GM19193 (cell line): Measurements from ENCODE around the gene LCORL.

Source experiments
- POLR2A ChIP-seq: IDR thresholded peaks from 4 replicates; pipeline ENCODE4 v1.6.1; 2011; ENCODE audit not compliant: insufficient read depth, insufficient read length; ENCODE audit errors: extremely low read depth

Gene LCORL

DNA sequence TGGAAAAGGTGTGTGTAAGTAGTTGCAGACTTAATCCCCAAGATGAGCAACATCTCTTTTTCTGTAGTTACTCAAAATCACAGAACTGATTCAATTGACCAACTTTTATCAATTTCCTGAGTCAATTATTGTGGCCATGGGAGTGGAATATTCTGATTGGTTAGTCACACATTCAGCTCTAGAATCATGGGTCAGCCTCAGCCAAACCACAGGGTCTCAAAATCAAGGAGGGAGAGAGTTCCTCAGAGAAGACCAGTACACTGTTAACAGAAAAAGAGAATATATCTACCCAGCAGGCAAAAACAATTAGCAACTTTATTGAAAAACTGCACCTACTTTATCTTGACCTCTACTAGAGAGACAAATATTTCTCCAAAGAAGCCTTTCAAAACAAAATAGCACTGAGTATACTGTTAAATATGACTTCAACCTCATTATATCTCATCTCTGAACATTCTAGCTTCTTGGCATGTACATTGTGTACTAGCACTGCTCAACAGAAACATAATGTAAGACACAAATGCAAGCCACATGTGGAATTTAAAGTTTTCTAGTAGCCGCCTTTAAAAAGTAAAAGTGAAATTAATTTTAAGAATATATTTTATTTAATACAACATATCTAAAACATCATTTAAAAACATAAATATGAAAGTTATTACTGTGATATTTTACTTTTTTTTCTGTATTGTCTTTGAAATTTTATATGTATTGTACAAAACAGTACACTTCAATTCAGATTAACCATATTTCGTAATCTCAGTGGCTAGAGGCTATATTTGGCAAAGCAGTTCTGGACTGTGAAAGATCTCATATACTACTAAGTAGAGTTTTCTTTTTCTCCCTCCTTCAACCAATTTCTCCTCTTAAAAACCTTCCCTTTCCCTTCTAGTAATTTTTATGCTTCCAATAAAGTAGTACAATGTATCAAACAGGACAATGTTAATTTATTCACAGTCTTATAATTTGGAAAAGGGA, 11.8 kb upstream of the LCORL start:
- TF ChIP-seq POLR2A, result no peak

DNA sequence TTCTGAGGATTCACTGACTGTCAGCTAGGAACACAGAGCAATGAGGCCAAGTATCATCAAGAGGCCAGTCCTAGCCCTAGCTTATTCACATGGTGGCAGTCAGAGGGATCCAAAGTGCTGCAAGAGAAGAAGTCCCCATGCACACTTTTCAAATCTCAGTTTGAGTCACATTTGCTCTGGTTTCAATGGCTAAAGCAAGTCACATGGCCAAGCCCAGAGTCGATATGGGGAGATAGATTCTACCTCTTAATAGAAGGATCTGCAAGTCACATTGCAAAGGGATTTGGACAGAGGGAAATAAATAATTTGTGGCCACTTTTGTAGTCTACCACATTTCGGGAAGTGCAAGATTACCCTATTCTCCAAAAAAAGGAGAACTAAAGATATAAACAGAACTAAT, 3.7 kb upstream of the LCORL start:
- no peak for TF ChIP-seq POLR2A

DNA sequence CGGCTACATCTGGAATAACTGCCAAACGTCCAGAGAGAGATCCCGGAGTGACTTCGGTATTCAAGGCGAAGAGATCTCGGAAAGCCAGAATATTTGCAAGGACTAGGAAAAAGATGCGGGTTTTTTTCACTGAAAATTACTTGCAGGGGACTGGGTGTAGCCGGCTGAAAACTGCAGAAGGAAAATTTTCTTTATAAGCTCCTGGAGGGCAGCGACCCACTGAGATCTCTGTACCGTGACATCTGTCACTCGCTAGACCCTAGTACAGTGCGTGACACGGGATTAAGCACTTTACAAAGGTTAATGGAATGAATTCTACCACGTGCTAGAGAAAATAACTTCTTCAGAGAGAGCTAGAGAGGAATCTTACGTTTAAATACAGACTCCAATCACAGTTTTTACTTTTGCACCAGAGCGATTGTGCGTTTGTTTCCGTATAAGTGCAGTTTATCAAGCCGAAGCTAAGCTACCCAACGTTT, 1.1 kb upstream of the LCORL start:
- TF ChIP-seq POLR2A, result no peak

DNA sequence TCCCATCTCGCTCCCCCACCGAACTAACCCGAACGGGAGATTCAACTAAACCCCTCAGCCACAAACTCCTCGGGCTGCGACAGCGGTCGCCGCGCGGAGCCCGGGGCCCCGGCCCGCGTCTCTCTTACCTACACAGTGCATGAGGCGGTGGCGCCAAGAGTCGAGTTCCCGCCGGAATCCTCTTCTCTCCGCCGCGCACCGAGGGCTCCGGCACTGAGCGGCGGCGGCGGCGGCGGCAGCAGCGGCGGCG, 160 bp downstream of the LCORL start:
- peak; percentile 66 for TF ChIP-seq POLR2A

DNA sequence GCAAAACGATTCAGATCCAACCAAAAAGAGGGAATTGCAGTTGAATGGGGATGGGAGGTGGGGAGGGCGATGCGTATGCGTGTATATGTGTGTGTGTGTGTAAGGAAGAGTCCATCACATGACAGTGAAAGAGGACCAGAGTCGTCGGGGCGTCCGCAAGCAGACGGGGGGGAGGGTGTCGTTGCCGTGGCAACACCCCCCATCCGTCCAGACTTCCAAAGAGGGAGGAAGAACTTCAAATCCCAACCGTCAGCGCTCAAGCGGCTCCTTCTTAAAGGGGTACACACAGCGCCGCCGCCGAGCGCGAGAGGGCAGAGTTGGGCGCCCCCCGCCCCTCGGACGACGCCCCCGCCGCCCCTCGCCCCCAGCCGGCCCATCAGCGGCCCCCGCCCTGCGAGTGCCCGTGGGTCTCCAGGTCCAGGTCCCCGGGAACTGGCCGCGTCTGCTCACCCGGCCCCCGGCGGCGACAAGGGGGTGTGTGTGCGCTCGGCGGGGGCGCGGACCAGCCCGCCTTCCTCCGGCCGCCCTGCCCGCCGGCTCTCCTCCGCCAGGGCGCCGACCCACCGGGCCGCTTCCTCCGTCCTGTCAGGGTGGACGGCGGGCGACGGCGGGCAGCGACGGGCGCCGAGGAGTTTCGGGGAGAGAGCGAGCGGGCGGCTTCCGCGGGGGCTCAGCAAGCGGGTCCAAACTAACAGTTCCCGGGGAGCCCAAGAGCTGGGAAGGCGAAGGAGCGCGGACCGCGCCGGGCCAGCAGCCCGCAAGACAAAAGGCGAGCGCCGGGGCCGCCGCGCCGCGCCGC, 685 bp downstream of the LCORL start:
- no peak for TF ChIP-seq POLR2A

DNA sequence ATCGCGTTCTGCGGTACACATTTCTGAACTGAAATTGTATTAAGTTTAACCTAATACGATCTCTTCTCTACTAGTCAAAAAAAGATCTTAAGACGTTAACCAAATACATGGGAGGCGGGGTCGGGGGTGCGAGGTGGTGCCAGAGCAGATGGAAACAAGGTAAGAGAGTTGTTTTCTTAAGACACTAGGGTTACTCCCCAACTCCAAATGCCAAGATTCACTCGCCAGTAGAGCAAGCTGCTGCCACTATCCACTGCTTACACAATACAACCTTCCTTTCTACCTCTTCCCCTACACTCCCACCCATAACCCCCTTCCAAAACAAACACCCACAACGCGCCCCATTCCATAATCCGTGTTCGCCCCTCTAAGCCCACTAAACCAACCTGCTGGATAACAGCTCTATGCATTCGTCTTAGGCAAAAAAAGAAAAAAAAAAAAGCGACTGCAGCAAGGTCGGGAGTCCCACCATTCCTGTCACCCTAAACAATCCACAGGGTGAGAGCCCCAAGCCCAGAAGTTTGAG, 1.3 kb downstream of the LCORL start:
- TF ChIP-seq POLR2A, result no peak

DNA sequence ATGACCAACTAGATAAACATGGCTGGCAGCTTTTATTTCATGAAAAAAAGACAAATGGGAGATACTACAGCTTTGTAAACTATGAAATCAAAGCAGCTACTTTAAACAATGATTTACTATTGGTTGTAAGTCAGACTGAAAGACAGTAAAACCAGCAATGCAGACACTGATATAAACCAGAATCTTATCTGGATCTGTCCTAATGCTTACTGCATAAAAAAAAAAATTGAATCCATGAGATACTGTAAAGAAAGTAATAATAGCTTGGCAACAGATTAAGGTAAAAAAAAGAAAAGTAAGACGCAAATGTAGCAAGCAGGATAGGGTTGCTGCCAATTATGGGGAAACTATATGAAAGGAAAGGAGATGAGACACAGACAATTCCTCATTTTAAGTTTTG, 7.3 kb downstream of the LCORL start:
- no peak for TF ChIP-seq POLR2A

DNA sequence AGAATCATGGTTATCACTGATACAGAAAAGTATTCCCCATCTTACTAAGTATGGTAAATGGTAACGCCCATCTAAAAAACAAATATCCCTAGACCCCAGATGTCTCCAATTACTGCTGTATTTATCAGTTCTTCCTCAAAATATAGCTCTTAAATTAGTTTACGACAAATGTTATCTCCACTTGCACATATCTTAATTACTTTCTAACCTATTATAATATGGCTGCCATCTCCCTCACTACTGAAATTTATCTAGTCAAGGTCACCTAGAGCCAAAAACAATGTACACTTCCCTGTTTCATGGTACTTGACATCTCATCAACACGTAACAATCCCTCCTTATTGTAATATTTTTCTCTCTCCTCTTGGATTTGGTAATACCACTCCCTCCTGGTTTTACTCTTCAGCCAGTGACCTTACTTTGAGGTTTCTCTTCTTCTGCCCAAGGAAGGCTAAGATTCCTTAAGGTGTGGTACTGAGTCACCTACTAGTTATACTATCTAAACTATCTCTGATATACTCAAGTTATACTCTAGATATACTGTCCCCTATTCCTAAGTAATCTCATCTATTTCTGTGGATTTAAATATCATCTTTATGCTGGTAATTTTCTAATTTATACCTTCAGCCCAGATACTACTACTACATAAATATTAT, 8.6 kb downstream of the LCORL start:
- TF ChIP-seq POLR2A, result no peak

DNA sequence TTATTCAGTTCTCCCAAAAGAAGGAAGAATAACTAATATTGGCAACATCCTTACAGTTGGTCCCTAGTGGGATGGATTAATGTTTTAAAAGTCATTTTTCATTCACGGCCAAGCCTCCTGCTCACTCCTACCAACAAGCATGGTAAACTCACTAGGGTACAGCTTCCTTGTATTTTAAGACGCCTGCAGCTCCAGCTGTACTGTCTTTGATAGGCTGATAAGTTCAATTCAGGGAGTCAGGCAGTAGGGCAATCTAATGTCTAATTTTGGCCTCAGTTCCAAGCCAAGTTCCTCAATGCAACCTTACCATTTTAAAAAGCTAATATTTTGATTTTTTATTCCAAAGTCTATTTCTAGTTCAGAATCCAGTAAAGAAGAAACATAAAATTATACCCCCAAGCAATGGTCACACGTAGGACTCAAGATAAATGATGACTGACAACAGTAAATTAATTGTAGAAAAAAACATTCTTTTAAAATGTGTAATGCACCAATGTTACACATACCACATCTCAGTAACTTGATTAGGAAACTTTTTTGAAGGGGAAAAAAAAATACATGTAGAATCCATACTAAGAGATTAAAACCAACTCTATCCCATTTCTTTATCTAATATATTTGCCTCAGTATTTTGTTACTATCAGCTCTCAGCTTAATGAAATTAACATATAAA, 9.3 kb downstream of the LCORL start:
- no peak for TF ChIP-seq POLR2A

DNA sequence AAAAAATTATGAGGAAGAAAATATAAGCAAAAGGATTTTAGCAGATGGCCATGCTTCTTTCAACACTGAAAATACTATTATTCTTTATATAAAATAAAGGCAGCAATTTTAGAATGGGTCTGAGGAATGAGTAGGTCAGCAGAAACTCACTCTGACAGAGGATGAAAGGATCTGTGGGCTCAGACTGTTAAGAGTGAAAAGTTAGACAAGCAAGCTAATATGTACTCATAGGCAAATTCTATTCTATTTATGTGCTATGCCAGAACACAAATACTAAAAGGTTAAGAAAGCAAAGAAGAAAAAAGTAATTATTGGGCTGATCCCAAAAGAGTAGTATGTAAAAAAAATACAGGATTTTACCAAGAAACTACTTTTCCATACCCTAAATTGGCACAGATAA, 13.9 kb downstream of the LCORL start:
- TF ChIP-seq POLR2A, result no peak

DNA sequence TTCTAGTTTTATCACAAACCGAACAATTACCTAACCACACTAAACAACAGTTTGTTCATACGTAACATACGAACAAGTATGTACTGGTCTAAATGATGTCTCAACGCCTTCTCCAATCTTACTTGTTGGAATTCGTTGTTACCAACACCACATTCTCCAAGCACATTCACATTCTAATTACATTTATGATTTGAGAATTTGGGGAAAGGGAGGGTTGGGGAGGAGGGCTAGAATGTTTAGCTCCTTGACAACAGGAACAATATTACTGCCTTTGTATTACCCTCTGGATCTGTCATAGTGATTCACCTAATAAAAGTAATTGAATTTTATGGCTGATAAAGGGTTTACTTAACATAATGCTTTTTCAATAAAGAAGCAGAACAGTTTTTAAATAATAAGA, 24.4 kb downstream of the LCORL start:
- no peak for TF ChIP-seq POLR2A

DNA sequence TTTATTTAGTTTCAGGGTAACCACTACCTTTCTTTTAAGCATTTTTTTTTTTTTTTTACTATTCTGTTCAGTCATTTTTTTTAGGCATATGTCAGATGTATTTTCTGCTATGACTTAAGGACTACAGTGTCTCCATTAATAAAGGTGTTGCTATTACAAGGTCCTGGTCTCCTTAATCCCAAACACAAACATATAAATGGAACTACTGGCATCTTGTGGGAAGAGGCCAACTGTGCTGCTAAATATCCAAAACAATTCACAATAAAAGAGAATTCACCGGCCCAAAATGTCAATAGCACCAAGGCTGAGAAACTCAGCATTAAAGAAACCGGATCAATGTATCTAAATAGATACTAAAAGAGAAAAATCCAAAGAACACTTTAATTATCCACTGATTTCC, 26.4 kb downstream of the LCORL start:
- no peak for TF ChIP-seq POLR2A

DNA sequence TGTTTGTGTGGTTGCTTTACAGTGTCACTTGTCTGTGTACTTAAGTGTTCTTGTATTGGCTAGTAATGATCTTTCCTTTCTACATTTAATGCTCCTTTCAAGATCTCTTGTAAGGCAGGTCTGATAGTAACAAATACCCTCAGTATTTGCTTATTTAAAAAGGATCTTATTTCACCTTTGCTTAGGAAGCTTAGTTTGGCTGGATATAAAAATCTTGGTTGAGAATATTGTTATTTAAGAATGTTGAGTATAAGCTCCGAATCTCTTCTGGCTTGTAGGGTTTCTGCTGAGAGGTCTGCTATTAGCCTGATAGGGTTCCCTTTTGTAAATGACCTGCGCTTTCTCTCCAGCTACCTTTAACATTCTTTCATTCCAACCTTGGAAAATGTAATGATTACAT, 35.7 kb downstream of the LCORL start:
- no peak for TF ChIP-seq POLR2A

DNA sequence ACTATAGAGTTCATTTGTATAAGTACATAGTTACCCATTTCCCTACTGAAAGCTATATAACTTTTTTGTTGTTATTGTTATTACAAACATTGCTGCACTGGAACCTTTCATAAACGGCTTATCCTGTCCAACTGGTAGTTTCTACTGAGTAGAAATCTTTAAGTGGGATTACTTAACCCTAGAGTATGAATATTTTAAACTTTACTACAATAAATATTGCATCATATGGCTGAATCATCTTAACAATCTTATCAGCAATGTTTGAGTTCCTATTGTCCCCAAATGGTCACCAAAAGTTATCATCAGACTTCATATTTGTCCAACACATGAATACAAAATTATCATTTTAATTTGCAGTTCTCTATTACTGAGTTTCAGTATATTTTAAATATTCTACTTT, 40.5 kb downstream of the LCORL start:
- TF ChIP-seq POLR2A, result no peak

DNA sequence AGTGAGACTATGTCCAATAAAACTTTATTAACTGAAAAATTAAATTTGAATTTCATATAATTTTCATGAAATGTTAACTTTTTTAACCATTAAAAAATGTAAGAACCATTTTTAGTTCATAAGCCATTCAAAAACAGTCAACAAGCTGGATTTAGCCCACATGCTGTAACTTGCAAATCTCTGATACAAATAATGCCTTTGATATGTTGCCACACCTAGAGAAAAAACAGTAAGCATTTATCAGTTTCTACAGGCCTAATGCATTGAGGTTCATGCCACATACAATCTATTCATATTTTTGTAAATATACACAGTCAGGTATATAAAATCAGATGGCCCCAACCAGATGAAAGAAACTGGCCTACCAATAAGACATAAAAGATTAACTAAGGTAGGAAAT, 52.8 kb downstream of the LCORL start:
- no peak for TF ChIP-seq POLR2A
